Measurements from ENCODE around the gene SFI1.

The SFI1 gene

DNA sequence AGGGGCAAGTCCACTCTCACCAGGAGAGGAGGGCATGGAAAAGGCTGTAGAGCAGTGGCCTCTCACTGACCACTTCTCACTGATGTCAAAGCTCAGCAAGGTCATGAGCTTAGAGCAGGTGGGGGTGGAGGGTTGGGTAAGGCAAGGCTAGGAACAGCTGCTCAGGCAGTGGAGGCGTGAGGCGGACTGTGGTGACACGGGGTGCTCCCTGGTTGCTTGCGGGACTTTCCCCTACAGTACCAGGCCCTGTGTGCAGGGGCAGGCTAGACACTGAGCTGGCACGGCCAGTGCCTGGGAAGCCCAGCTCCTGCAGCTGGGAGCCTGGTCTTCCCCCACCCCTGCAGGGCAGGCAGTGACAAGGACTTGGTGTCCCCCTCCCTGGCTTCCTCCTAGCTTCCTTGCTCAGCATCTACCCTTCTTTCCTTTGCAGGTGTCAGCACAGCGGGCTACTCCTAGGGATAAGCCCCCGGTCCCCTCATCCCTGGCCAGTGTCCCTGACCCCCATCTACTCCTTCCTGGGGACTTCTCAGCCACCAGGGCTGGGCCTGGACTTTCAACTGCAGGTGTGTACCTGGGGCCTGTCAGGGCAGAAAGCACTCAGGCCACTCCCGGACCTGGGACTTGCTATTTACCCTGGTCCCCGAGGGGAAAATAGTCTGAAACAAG lies 120.1 kb downstream of the SFI1 start:
- DNase-seq (ENCODE audit: low read depth, low spot score) = no peak

DNA sequence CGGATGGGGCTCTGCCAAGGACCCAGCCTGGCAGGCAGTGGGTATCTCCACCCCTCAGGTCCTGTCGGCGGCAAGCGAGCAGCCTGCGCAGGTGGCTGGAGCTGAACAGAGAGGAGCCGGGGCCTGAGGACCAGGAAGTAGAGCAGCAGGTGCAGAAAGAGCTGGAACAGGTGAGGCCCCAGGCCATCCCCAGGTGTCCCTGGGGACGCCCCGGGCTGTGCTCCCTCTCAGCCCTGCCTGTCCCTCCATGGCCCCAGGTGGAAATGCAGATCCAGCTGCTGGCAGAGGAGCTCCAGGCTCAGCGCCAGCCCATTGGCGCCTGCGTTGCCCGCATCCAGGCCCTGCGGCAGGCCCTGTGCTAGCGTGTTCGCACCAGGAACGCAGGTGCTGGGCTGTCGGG lies 121.7 kb downstream of the SFI1 start:
- no peak for DNase-seq (ENCODE audit: low read depth, low spot score)

DNA sequence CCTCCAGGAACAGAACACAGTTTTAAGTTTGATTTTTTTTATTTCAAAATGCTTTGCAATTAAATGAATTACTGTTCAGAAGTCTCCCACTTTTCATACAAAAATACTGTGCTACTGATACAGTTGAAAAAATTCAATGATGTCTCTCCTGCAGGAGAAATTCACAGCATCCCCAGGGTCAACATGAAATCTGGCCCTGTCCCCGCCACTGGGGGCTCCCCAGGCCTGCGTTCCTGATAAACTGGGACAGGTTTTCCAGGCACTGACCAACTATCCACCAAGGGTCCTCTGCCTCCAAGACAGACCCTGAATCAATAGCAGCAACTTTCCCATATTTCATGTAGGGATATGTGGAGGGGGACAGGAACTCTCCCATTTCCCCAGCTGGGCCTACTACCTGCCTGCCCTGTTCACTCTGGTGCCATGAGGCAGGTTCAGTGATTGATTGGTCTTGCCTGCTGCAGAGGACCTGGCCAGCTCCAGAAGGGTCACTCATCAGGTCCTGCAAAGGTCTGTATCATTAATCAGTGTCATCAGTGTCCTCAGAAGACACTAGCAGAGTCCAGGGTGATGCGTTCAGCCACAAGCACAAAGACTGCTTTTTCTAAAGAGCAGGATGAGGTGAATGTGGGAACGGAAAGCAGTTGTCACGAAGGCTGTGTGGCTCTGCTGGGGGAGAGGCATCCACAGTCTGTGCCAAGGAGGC lies 122.3 kb downstream of the SFI1 start:
- DNase-seq (ENCODE audit: low read depth, low spot score) = no peak

DNA sequence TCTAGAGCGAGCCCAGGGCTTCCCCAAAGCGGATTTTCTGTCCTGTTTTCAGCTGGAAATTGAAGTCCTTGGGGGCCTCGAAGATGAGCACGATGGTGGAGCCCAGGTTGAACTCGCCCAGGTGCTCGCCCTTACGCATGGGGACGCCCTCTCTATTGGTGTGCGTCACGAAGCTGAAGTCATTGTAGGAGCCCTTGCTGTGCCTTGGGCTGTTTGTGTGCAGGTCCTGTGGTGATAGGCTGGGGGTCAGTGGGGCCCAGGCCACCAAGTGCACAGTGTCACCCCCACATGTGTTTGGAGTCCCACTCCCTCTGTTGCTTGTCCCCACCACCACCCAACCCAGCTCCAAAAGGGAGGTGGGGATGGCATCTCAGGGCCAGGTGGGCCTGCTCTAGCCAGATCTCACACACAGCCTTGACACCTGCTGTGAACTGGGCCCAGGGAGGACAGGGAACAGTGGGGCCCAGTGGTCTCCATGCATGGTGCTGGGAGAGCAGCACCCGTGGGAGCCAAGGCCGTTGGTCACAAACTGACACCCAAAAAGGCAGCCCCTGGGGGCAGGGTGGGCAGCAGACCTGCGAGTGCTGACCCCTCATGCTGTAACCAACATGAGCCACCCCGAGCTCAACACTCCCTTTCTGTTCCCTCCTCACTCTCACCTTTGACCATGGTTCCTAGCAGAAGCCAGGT lies 123.4 kb downstream of the SFI1 start:
- DNase-seq (ENCODE audit: low read depth, low spot score) = no peak

DNA sequence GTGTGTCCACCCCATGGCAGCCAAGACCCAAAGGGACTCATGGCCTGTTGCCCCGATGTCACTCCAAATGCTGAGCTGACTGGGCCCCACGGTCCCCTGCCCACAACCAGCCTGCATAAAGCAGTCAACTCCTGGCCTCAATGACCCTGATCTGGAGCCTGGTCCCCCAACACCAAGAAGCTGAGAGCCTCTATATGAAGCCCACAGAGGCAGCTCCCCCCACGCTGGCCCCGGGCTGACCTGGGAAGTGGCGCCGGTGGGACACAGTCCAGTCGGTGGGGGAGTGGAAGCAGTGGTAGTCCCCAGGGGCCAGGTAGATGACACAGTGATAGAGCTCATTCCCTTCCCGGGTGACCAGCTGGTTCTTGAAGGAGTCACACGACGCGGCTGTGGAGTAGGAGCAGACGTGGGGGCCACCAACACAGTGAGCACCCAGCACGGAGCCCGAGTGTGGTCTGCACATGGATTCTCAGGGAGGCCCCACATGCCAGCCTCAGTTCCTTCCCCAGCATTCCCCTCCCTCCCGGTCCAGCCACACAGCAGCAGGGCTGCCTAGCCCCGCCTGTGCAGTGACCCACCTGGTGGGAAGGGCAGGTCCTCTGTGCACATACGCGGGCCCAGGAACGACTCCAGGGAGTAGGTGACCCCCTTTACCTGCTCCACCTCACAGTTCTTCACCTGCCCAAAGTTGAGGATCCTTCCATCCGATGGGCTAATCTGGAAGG lies 124.6 kb downstream of the SFI1 start:
- no peak for DNase-seq (ENCODE audit: low read depth, low spot score)

DNA sequence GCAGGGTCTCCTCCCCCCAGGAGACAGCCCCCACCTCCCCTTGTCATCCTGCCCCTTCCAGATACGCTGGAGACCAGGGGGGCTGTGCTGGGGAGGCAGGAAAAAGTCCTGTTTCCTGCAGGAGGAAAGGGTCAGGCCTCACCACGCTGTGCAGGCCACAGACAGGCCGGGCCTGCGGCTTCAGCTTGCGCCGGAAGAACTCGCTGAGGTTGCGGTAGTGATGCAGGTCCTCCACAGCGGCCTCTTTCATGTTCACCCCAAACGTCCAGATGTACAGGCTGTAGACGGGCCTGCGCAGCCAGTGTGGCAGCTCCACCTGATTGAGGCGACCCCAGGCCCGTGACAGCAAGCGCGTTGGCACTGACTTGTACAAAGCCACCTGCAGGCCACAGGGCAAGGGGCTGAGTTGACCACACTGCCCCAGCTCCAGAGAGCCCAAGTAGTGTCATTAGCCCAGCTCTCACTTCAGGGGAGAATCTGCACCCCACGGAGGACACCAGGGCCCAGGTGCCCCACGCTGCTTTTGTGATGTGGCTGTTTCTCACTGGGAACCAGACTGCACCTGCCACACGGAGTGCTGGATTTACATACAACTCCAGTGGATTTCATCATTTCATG lies 125.3 kb downstream of the SFI1 start:
- no peak for DNase-seq (ENCODE audit: low read depth, low spot score)

DNA sequence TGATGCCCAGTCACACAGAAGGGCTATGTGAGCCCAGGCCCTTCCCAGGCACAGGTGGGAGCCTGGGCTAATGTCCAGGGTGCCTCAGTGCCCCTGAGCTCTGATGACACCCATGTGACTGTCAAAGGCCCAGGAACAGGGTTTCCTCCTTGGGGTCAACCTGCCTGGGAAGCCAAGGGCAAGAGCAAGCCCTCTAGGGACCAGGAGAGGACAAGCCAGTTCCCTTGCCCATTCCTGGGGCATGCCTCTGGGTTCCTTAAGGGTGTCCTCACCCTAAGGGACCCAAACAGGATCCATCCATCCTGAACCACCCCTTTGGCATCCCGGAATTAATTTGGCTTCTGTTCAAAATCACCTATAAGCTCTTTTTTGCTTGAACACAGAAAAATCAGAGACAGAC lies 126.6 kb downstream of the SFI1 start:
- DNase-seq (ENCODE audit: low read depth, low spot score) = no peak

DNA sequence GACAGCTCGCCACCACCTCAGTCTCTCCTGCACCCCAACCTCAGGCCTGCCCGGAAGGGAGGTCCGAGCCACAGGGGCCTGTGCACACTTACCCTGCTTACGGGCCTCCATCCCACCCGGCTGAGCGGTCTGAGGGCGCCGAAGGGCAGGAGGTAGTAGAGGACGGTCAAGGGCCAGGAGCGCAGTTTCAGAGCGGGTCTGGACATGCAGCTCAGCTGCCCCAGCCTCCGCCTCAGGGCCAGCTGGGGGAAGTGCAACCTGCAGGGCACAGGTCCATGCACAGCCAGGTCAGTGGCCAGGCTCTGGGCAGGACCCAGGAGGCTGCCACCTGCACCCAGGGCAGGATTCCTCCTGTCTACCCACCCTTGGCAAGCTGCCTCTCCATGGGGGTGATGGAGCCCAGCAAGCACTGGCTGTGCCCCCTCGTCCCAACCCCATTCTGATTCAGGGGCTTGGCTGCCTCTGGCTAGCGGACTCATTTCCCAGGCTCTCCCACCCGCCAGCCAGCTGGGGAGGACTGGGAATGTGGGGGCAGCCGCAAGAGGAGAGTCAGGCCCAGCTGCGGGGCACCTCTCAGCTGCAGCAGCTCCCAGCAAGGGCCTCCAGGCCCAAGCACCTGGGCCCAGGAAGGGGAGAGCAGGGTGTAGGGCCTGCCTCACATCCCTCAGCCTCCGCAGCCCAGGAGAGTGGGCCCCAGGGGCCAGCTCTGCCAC lies 127.4 kb downstream of the SFI1 start:
- no peak for DNase-seq (ENCODE audit: low read depth, low spot score)

DNA sequence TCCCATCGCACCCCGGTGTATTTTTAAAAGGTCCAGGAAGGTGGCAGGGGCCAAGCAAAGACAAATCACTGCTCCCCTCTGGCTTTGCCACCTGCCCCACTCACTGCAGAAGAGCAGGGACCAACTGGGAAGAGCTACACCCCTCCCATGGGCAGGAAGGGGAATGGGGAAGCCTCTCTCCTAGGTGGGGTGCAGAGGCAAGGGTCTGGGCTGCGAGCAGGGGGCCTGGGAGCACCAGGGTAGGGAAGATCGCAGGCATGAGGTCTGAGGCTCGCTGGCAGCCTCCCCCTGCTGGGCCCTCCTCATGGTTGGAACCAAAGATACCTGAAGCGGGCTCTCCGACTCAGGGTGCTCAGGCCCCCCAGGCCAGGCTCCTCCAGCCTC lies 128.9 kb downstream of the SFI1 start:
- no peak for DNase-seq (ENCODE audit: low read depth, low spot score)

DNA sequence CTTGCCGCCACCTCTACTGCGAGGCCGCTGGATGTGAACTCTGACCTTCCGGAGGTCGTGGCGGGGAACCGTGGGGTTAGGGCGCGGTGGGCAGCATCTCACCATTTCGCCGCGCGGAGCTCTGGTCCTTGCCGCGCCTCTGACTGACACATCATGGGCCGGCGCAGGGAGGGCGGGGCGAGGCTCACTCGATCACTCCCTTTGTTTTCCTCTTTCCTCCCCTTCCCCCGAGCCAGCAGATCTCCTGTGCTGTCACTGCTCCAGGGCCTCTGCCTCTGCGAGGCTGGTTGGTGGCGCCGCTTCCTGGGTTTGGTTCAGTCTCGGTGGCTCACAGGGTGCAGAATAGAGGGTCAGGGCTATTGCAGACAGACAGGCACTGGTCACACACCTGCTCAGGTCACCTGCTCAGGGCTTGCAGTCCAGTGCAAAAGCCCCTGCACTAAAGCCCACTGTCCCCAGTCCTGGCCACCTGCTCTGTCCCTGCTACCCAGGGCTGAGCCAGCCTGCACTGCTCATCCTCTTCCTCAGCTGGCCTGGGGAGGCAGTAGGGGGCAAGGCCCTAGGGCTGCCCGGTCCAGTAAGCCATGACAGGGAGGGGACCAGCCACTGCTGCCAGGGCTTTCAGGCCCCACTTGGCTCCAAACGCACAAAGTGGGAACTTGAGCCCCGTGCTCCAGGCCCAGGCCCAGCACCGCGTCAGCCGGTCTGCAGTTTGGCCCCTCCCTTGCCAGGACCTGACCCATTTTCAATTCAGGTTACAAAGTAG lies 129.5 kb downstream of the SFI1 start:
- DNase-seq (ENCODE audit: low read depth, low spot score) = no peak

DNA sequence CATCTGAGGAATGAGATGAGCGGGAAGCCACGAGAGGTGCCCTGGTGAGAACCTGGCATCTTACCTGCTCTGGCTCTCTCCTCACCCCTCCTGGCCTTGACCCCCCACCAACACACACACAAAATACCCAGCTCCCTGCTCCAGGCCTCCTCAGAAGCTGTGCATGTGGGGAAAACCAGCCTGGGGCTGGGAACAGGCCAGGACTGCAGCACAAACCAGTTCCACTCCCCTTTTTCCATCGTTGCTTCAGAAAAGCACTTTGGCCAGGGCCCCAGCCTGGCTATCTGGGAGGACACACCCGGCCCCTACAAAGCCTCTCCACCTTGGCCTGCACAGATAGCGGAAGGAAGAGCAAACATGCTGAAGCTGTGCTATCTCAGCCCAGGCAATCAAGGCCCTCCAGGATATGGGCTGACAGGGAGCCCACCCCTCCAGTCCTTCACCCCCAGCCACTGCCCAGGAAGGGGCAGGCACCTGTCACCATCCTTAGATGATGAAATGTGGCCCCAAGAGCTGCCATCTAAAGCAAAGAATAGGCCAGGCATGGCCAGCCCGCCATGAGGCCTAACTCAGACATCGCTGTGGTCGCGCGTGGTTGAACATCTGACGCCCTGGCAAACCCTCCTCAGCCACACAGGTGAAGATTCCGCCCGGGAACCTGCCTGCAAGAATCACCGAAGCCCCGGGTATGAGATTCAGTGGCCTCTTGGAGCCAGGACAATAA lies 130.3 kb downstream of the SFI1 start:
- no peak for DNase-seq (ENCODE audit: low read depth, low spot score)

DNA sequence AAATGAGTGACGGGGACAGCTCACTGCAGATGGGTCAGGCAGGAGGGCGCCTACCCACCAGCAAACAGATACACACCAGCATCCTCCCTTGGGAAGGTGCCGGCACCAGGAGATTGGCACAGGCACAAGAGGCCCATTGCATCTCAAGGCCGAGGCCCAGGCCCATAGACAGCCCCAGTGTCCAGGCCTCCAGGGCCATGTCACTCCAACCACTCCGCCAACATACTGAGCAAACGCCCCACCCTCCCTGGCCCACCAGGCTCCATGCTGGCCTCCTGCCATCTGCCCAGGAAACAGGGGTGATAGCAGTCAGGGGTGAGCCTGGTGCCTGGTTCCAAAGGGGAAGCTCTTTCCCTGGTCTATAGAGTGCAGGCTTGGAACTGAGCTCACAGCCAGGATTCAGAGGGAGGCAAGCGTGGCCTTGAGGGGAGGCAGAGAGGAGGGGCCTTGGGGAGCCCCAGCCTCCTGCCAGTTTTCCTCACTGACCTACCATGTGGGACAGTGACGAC lies 130.9 kb downstream of the SFI1 start:
- DNase-seq (ENCODE audit: low read depth, low spot score) = no peak

DNA sequence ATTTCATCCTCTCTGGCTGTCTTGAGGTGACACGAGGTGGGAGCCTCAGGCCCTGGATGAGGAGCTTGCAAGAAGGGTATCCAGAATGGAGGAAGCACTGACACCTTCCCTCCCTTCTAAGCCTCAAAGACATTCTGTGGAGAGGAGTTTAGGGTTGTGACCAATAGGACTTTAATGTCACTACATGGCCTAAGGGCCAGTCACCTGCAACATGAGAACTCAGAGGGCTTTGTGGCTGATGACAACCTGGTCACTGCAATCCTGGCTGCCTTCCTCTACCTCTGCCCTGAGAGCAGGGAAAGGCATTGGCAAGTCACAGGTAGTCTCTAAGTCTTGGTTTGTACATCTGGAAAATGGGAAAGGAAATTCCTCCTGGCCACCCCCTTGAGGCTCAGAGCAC lies 132.0 kb downstream of the SFI1 start:
- no peak for DNase-seq (ENCODE audit: low read depth, low spot score)

DNA sequence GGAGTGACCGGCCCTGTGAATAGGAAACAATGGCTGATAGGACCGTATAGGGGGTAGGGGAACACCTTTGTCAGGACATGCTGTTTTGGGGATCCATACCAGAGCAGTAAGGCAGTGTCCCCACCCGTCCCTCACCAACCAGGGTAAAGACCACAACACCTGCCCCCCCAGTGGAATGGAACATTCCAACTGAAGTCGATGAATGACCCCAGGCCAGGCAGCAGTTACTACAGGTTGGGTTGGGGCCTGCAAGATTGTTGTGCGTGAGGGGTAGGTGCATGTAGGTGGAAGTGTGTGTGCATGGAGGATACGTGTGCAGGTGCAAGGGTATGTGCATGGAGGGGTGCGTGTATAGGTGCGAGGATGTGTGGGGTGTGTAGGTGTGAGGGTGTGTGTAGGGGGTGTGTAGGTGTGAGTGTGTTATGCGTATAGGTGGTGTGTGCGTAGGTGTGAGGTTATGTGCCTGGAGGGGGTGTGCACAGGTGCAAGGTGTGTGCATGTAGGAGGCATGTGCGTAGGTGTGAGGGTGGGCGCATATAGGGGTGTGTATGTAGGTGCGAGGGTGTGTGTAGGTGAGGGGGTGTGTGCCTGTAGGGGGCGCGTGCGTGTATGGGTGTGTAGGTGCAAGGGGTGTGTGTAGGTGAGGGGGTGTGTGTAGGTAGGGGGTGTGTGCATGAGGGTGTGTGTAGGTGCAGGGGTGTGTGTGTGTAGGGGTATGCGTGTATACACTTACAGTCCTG lies 132.8 kb downstream of the SFI1 start:
- no peak for DNase-seq (ENCODE audit: low read depth, low spot score)

DNA sequence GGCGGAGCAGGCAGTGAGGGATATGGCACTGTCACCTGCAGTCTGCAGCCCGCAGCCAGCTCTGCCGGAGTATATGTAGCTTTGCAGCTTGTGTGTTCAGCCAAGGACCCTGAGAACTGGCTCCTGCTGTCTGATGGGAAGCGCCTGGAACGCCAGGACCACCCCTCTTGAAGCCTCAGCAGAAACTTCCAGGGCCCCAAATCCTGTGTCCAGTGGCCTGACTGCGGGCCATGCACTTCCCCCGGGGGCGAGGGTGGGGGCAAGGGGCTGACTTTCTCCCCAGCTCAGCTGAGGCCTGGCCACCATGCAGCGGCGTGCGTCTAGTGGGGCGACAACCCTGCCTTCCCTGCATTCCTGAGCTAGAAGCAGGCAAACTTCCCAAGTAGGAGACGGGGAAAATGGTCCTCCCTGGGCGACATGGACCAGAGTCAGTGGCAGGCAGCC lies 133.4 kb downstream of the SFI1 start:
- DNase-seq (ENCODE audit: low read depth, low spot score) = no peak

DNA sequence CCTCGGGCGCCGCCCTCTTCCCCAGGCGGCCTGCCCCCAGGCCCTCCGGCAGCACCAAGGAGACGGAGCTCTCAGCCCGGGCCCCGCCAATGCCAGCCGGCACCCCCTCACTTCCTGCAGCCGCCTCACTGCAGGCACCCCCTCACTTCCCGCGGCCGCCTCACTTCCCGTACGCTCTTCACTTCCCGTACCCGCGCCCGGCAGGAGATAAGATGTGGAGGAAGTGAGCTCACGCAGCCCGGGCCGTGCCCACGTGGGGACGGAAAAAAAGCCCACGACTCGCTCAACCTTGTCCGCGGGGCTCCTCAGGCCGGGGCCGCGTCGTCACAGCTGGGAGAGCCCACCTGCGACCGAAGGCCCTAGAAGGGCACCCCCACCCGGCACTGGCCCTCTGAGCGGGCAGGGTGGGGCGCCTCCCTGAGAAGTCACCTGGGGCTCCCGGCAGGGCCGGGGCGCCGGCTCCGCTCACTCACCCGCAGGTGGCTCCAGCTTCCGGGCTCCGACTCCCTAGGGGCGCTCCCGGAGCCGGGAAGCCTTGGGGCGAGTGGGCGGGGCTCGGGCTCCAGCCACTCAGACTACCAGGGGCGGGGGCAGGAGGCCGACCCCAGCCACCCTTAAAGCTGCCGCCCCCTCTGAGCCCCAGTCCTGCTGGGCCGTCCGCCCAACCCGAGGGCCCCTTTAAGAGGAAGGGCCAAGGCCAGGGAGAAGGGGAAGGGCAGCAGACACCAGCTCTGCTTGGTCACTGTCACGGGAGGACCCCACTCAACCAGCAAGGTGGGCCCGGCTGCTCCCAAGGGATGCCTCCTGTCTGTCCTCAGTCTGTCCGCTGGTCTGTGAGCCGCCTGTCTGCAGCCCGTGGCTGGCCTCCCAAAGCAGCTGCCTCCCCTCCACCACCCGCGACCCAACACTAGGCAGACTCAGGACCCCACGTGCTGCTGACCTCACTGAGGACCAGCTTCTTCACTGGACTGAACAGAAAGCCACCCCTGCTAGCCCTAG lies 134.3 kb downstream of the SFI1 start:
- peak; percentile 72 for DNase-seq (ENCODE audit: low read depth, low spot score)

DNA sequence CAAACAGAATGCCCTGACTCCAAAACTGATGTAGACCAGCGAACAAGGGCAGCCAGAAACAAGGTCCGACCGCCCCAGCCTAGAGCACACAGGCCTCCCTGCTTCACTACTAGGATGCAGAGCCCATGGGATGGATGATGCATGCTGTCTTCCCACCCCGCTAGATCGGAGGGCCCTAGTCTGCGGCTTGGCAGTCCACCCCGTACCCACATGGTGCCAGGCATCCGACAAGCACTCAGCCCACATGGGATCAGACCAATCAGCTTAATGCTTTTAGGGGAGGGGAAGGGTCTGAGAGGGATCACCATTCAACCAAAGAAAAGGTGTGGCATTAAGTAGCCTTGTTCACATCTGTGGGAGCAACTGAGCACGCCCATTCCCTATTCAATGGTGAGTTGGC lies 135.1 kb downstream of the SFI1 start:
- DNase-seq (ENCODE audit: low read depth, low spot score) = no peak
